NCI-H1092 treated with DMSO at 0.1 percent for 48 hours (cell line): ENCODE results near the gene RUFY3.

Experiments
- DNase-seq: peaks from one replicate; lab custom pipeline; 2025; lab: John Stamatoyannopoulos, UW

RUFY3 gene

GRCh38 chr4:70841951-70842350 lies 120.2 kb downstream of the RUFY3 start:
- no peak for DNase-seq

- DNase-seq = no peak
These were observed 121.1 kb downstream of the RUFY3 start for GRCh38 chr4:70842761-70843435.

GRCh38 chr4:70844180-70844579 lies 122.4 kb downstream of the RUFY3 start:
- DNase-seq = no peak

- no peak for DNase-seq
These were observed 127.5 kb downstream of the RUFY3 start for GRCh38 chr4:70849291-70849690.

GRCh38 chr4:70855464-70855863 lies 133.7 kb downstream of the RUFY3 start:
- DNase-seq = no peak
